ENCODE data around the gene TIGD4. TPM values are rescaled to one million over a fixed set of nuclear protein-coding genes. Genes with fewer than 3 reads are reported as not detected.

TIGD4 gene
- total and polyA plus RNA-seq, 4 donors, result 0.02 to 0.42 (median 0.23) TPM

GRCh38 chr4:152735396-152735859, 44.1 kb downstream of the TIGD4 start:
- H3K9ac ChIP-seq (ENCODE audit: low read depth in 1 of 2, low read length in 2 of 2), result no peak overlapping the region
- H3K27ac ChIP-seq (ENCODE audit: low read depth in 1 of 2, low read length in 2 of 2), result no peak overlapping the region
- no peaks in the 10 kb centered on the region for H3K9me3 ChIP-seq (ENCODE audit: control insufficient read depth in 4 of 4, low read length in 3 of 4)
- H3K36me3 ChIP-seq (ENCODE audit: control insufficient read depth in 4 of 4, insufficient read depth in 3 of 4, low read depth in 1 of 4, low read length in 3 of 4), result no peaks in the 10 kb centered on the region
- H3K4me3 ChIP-seq (ENCODE audit: low read depth in 1 of 3, low read length in 3 of 3), result no peak overlapping the region
- WGBS, result 12% methylated on average over 2 of the region's 2 CpGs
- peaks cover 0 to 2% (median 0%) of the 10 kb centered on the region in 4 donors for H3K4me1 ChIP-seq (ENCODE audit: control insufficient read depth in 4 of 4, insufficient read depth in 4 of 4, low read length in 3 of 4)
- H3K27me3 ChIP-seq (ENCODE audit: control insufficient read depth in 4 of 4, insufficient read depth in 4 of 4, low read length in 3 of 4), result no peaks in the 10 kb centered on the region
- no peak for TF ChIP-seq HNF4A (conservative IDR thresholded peaks at IDR 0.05)
- TF ChIP-seq SP1 (IDR thresholded peaks at IDR 0.05), result no peak
- no peak for TF ChIP-seq ATF3 (IDR thresholded peaks at IDR 0.05)
- TF ChIP-seq MAX (IDR thresholded peaks at IDR 0.05), result no peak
- no peak for TF ChIP-seq REST (IDR thresholded peaks at IDR 0.05)
- TF ChIP-seq RAD21 (IDR thresholded peaks at IDR 0.05), result peak; percentile 80 to 89
- no peak for TF ChIP-seq YY1 (IDR thresholded peaks at IDR 0.05)
- no peak for TF ChIP-seq NR2F2 (IDR thresholded peaks at IDR 0.05)
- TF ChIP-seq GABPA (IDR thresholded peaks at IDR 0.05 in 1 of 2, conservative IDR thresholded peaks at IDR 0.05 in 1 of 2), result no peak
- peak; percentile 58 for TF ChIP-seq CTCF (IDR thresholded peaks at IDR 0.05; ENCODE audit: low read depth, low read length, missing input control)
- TF ChIP-seq TAF1 (conservative IDR thresholded peaks at IDR 0.05), result no peak
- no peak for TF ChIP-seq EGR1 (IDR thresholded peaks at IDR 0.05; ENCODE audit: low read depth in 2 of 2)
- no peak for DNase-seq (ENCODE audit: low spot score)

- Histone ChIP-seq H3K4me3 (ENCODE audit: low read depth in 1 of 3, low read length in 3 of 3) (no peak overlapping the region), H3K9ac (ENCODE audit: low read depth in 1 of 2, low read length in 2 of 2) (no peak overlapping the region), H3K36me3 (ENCODE audit: control insufficient read depth in 4 of 4, insufficient read depth in 3 of 4, low read depth in 1 of 4, low read length in 3 of 4) (no peaks in the 10 kb centered on the region), H3K27ac (ENCODE audit: low read depth in 1 of 2, low read length in 2 of 2) (no peak overlapping the region), H3K4me1 (ENCODE audit: control insufficient read depth in 4 of 4, insufficient read depth in 4 of 4, low read length in 3 of 4) (peaks cover 0 to 2% (median 0%) of the 10 kb centered on the region in 4 donors), H3K27me3 (ENCODE audit: control insufficient read depth in 4 of 4, insufficient read depth in 4 of 4, low read length in 3 of 4) (no peaks in the 10 kb centered on the region), H3K9me3 (ENCODE audit: control insufficient read depth in 4 of 4, low read length in 3 of 4) (no peaks in the 10 kb centered on the region)
- 71% methylated on average over 3 of the region's 3 CpGs for WGBS
- no peak for DNase-seq (ENCODE audit: low spot score)
- no peak for TF ChIP-seq RAD21 (IDR thresholded peaks at IDR 0.05)
- TF ChIP-seq YY1 (IDR thresholded peaks at IDR 0.05), result no peak
- TF ChIP-seq FOXA1 (IDR thresholded peaks at IDR 0.05), result no peak
- no peak for TF ChIP-seq TAF1 (conservative IDR thresholded peaks at IDR 0.05)
- TF ChIP-seq EGR1 (IDR thresholded peaks at IDR 0.05; ENCODE audit: low read depth in 2 of 2), result no peak
- TF ChIP-seq CTCF (IDR thresholded peaks at IDR 0.05; ENCODE audit: low read depth, low read length, missing input control), result no peak
- TF ChIP-seq GABPA (IDR thresholded peaks at IDR 0.05 in 1 of 2, conservative IDR thresholded peaks at IDR 0.05 in 1 of 2), result no peak
- TF ChIP-seq FOXA2 (IDR thresholded peaks at IDR 0.05), result no peak
- no peak for TF ChIP-seq ZBTB33 (IDR thresholded peaks at IDR 0.05)
- no peak for TF ChIP-seq NR2F2 (IDR thresholded peaks at IDR 0.05)
- TF ChIP-seq JUND (IDR thresholded peaks at IDR 0.05), result no peak
- no peak for TF ChIP-seq HNF4A (conservative IDR thresholded peaks at IDR 0.05)
- TF ChIP-seq RXRA (IDR thresholded peaks at IDR 0.05), result no peak
- TF ChIP-seq SP1 (IDR thresholded peaks at IDR 0.05), result no peak
- TF ChIP-seq MAX (IDR thresholded peaks at IDR 0.05), result no peak
- TF ChIP-seq HNF4G (IDR thresholded peaks at IDR 0.05), result no peak
Observed at GRCh38 chr4:152734699-152735050, 44.9 kb downstream of the TIGD4 start.
